HT1080 (cell line): Measurements from ENCODE around the gene TCERG1. TPM values are rescaled to one million over a fixed set of nuclear protein-coding genes. Genes with fewer than 3 reads are reported as not detected.
A peak's percentile ranks its signal among the peaks of the same experiment; 100 is the strongest.
"Not testable (repeated sequence)": the region's sequence is repeated elsewhere in the genome, so short reads cannot be mapped to it uniquely, and the experiment has no call there.

Experiments used
- DNase-seq: peaks from one replicate; pipeline ENCODE4 v3.0.0-alpha.2; 2015; ENCODE audit warnings: low read depth
- total RNA-seq: library from RNA; depleted of rRNA; stranded (reverse); fragments of >200 nt; shearing (Covaris generic); gene quantifications from 2 replicates; pipeline ENCODE4 v1.2.3, GENCODE V29; 2014

TCERG1 gene
- total RNA-seq, 1 experiment from 2014 or later = 48.9 TPM

- DNase-seq = no peak
Observed at GRCh38 chr5:146519554-146519953, 72.4 kb downstream of the TCERG1 start.

- DNase-seq = peak; percentile 16
Observed at GRCh38 chr5:146520731-146521130, 73.6 kb downstream of the TCERG1 start.

DNA sequence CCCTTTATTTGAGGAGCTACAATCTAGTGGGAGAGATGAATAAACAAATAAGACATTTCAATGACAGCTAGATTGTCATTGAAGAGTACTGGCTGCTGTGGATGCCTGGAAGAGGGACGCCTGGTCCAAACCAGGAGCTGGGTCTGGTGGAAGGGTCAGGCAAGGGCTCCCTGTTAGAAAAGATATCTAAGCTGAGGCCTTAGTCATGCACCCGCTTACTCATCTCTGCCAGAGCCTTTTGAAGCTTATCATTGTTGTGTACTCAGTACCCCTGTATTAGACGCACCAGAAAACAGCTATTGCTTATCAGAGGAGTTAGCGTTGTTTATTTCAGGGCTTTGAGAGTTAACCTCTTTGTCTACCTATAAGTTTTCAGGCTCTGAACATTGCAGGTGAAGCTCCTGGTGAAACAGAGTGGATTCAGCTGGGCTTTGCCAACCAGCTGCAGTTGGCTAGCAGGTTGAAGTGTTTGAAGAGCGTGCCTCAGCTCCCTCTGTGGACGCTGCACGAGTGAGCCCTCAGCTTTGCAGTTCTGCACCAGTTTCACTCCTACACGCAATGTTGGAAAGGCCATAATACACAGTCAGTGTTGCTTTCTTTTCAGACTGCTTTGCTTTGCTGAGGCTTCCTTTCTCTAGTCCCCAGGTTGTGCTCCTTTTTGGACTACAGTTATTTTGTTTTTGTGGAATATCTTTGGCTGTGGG is 74.4 kb downstream of the TCERG1 start:
- no peak for DNase-seq

DNA sequence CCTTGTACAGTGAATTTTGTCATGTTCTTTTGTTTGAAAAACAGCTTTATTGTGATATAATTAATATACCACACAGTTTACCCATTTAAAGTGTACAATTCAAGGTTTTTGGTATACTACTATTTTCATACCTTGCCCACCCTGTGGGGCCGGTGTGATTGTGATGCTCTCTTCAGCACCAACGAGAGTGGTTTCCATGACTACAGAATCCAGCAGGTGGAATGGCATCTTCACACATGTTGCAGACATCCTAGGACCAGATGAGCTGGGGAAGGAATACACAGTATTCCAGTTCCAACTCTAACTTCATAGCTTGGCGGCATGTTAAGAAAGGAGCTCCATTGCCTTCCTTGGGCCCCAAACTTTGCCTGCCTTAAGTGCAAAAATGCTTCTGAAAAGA is 76.6 kb downstream of the TCERG1 start:
- no peak for DNase-seq

DNA sequence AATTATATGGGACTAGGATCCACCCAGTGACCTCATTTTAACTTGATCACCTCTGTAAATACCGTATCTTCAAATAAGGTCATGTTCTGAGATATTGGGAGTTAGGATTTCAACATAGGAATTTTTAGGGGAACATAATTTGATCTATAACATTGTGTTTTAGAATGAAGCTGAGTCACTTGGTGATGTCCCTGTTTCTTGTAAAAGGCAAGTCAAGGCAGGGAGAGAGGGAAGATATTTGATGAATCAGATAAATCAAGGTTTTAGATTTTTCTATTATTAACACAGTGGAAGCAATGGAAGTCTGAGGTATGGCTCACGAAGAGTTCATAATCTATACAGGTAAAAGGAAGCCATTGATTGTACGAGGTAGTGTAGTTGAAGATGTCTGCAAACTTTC is 80.7 kb downstream of the TCERG1 start:
- DNase-seq = no peak

DNA sequence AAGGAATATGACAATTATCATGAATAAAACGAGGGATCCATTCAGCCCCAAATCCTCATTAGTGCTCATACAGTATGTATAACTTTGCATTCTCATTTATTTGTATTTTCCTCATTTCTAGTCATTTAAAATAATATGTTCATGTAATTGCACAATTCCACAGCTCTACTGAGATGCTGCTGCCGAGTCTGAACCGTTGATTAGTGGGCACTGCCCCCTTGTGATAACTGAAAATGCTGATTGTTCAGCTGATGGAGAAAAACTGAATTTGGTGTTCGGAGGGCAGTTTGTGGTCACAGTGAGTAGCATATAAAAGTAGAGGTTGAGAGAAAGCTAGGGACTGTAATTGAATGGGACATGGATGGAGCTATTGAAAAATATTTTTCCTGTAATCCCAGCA is 81.1 kb downstream of the TCERG1 start:
- DNase-seq = no peak

DNA sequence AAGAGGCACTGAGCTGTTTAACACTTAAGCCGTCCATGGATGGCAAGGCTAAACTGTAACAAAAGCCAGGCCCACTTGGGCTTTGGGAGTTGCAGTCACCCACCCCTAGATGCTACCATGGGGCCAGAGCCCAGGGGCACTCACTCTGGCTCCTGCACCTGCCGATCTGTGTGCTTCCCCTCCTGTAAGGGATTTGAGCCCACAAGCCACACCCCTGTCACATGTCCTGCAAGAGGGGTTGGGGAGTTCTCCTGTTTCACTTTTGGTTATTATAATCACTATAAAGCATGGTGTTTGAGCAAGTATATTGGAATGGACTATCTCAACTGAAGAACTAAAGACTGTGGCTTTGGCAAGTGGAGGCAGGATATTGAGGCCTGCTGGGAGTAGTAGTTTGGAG is 82.9 kb downstream of the TCERG1 start:
- no peak for DNase-seq

DNA sequence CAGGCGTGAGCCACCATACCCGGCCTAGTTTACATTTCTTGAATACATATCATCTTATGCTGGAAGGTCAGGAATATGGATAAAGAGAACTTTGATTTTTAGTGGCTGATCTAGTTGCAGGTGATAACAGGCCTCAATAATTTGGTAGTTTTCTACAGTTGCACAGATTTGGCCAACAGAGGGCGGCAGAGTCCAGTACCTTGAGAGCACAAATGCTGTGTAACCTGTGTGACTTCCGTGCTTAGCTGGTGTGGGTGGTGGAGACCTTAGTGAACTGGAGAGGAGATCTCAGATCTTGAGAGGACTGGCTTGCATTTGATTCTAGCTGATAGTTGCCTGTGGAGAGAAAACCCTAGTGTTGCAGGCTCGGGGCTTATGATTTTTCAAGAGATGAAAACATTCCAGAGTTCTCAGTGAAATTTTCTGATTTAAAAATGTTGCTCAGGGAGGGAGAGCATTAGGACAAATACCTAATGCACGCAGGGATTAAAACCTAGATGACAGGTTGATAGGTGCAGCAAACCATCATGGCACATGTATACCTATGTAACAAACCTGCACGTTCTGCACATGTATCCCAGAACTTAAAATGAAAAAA is 86.2 kb downstream of the TCERG1 start:
- DNase-seq = peak; percentile 44

- DNase-seq = no peak
Observed at GRCh38 chr5:146533882-146534281, 86.7 kb downstream of the TCERG1 start.

DNA sequence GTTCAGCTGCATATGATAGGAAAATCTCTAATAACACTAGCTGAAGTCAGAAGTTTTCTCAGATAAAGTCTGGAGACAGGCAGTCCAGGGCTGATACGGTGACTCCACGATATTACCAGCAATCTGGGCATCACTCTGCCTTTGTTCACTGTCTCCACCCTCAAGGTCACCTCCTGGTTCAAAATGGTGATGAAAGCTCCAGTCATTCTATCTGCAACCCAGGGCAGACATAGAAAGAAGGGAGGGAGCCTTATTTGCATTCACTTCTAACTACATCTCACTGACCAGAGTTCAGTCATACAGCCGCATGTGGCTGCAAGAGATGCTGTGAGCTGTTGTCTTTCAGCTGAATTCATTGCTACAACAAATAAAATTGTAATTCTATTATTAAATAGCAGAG is 91.3 kb downstream of the TCERG1 start:
- no peak for DNase-seq

DNA sequence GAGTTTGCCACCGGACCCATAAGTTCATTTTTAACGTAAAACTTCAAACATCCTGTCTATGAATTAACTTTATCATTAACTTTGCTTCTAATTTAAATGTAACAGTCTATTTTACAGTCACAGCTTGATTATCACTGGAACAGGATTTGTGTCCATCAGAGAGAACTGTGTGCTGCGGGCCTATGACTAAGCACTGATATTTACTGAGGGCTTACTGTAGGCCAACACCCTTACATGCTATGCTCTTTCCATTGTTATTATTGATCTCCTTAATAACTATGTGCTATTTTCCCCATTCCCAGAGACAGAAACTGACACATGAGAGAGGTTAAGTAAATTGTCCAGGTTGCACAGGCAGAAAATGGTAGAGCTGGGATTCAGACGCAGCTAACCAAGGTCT is 92.8 kb downstream of the TCERG1 start:
- DNase-seq = no peak

GRCh38 chr5:146540414-146540813 is 93.3 kb downstream of the TCERG1 start:
- no peak for DNase-seq

DNA sequence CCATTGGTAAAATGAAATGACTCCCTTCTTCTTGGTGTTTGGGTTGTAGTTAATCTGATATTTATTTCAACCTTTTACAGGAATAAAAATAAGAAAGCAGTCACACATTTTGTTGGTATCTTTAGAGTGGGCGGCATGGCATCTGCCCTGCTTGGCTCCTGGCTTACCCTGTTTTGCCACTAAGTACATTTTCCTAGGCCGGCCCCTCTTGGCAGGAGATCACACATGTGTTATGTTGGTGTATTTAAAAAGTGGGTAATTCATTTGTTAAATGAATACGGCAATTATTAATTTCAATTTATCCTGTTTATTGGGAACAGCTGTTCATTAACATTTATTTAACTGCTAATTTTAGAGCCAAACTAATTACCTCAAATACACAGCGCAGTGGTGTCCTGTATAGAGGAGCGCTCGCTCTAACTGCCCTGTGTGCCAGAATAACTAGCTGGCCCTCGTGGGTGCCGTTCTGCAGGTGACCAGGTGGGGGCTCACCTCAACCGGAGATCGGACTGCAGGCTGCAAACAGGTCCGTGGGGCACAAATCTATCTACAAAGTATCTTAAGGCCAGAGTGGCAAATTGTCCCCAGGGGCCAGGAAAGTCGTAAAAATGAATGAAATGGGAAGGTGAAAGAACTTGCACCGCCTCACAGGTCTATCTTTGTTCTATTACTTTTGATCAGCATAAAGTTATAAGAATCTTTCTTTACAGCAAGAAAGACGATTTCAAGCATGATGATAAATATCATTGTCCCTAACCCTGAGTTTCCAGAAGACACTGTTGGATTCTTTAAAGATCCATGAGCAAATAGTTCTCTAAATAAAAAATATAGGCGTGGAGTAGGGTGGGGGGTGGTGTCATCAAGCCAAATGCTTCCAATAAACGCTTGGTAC is 95.1 kb downstream of the TCERG1 start:
- peak; percentile 62 for DNase-seq

DNA sequence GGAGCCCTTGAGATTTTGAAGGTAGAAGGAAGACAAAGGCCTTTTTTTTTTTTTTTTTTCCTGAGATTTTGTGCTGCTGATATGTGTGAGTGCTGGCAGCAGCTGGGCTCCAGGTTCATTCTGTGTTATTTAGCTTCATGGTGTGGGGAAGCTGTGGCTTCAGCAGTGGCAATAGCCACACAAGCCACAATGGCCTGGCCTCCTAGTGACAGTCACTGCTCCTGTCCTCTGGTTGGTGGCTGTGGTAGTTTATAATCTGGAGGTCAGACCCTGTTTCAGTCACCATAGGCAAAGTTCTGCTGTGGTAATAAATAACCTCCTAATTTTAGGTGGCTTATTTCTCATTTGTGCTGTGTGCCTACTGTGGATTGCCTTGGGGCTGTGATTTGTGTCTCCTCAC is 97.1 kb downstream of the TCERG1 start:
- no peak for DNase-seq

GRCh38 chr5:146548781-146549449 is 101.8 kb downstream of the TCERG1 start:
- no peak for DNase-seq

DNA sequence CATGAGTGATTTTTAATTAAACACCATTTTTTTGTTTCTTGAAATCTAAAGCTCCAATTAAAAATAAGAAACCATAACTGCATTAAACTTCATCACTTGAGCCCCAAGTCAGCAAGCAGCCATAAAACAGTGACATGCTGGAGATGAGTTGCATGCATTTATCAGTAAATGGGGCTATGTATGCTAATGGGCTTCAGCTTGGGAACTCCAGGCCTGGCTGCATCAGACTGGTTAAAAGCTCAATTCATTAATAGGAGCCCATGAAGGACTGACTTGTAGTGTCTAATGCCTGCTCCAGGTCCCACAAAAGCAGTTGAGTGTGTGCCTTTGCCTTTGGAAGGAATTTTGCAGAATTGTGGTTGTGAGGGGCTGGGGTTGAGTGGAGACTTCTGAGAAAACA is 102.5 kb downstream of the TCERG1 start:
- DNase-seq = no peak

GRCh38 chr5:146553446-146553845 is 106.3 kb downstream of the TCERG1 start:
- DNase-seq = no peak

- DNase-seq = not testable (repeated sequence)
Observed at GRCh38 chr5:146556884-146557283, 109.8 kb downstream of the TCERG1 start.

DNA sequence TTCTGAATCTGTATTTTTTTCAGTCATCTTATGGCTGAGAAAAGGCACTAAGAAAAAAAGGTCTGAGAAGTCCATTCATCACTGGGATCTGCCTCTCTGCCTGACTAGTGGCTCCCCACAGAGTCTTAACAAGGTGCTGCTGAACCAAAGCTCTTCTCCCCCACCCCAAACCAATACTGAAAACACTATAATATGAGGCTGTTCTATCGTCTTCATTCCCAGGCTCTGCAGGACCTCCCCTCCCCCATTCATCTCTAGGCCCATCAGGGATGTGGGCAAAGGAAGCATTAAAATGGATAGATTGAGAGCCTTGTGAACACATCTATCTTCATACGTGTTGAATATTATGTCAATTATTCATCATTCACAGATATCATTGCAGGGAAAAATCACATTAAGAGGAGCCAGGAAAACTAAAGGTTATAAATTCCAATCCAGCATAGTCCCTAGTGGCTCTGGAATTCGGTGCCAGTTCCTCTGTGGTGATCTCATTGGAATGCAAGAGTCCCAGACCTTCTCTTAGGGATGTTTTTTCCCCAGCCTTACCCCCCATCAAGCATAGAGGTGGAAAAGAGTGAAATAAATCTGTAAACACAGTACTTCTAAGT is 113.2 kb downstream of the TCERG1 start:
- DNase-seq = peak; percentile 36
